Mesothelial cell of epicardium (in vitro differentiated cells): Measurements from ENCODE around the gene SYT9. TPM values are rescaled to one million over a fixed set of nuclear protein-coding genes. Genes with fewer than 3 reads are reported as not detected.

ENCODE experiments used
- DNase-seq, 2 experiments: peaks; one replicate each; pipeline ENCODE4 v3.0.0; 2021; ENCODE audit warnings: low spot score in 2 of 2; ENCODE audit not compliant: unreplicated experiment in 2 of 2
- H3K27ac Mint-ChIP-seq: 2 replicates; pipeline ENCODE4 v1.8.0; 2021; ENCODE audit warnings: mixed read lengths
- H3K27me3 Mint-ChIP-seq: 2 replicates; pipeline ENCODE4 v1.8.0; 2021; ENCODE audit warnings: low read depth, mixed read lengths
- H3K36me3 Mint-ChIP-seq: 2 replicates; pipeline ENCODE4 v1.8.0; 2021; ENCODE audit warnings: mixed read lengths
- H3K4me1 Mint-ChIP-seq: 2 replicates; pipeline ENCODE4 v1.8.0; 2021; ENCODE audit warnings: mixed read lengths
- H3K4me3 Mint-ChIP-seq: 2 replicates; pipeline ENCODE4 v1.8.0; 2021; ENCODE audit warnings: mild to moderate bottlenecking, moderate library complexity, mixed read lengths
- H3K9me3 Mint-ChIP-seq: 2 replicates; pipeline ENCODE4 v1.8.0; 2021; ENCODE audit warnings: mixed read lengths
- total RNA-seq: library from RNA; stranded (reverse); gene quantifications from 3 replicates; pipeline ENCODE4 v1.2.1, GENCODE V29; 2021
- TF ChIP-seq, protein P1 (sequence below): fragments of 200-600 bp; sonication (generic); IDR thresholded peaks from one replicate; pipeline ENCODE4 v1.5.0; 2021; ENCODE audit warnings: antibody characterized with exemption; ENCODE audit not compliant: unreplicated experiment

SYT9 gene
- total RNA-seq, 1 donor from 2014 or later = 3.7 TPM

DNA sequence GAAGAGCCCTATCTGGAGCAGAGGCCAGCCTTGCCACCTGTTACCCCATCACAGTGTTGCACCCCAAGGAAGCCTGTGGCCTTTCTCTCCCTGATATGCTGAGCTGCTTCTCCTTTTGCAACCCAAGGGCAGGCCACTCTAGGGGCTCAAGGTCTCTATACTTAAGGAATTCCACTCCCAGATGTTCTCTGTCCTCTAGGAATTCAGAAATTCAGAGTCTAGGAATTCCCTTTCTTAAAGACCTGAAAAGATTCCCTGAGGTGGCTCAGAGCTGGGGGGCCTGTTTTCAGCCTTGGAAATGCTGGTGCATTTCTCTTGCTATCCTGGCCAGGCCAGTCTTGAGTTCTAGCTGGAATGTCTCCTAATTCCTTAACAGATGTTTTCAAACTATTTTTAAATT, 165.6 kb downstream of the SYT9 start:
- DNase-seq = no peak
- TF ChIP-seq, protein P1, sequence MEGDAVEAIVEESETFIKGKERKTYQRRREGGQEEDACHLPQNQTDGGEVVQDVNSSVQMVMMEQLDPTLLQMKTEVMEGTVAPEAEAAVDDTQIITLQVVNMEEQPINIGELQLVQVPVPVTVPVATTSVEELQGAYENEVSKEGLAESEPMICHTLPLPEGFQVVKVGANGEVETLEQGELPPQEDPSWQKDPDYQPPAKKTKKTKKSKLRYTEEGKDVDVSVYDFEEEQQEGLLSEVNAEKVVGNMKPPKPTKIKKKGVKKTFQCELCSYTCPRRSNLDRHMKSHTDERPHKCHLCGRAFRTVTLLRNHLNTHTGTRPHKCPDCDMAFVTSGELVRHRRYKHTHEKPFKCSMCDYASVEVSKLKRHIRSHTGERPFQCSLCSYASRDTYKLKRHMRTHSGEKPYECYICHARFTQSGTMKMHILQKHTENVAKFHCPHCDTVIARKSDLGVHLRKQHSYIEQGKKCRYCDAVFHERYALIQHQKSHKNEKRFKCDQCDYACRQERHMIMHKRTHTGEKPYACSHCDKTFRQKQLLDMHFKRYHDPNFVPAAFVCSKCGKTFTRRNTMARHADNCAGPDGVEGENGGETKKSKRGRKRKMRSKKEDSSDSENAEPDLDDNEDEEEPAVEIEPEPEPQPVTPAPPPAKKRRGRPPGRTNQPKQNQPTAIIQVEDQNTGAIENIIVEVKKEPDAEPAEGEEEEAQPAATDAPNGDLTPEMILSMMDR = no peak
- peaks cover 5% of the 10 kb centered on the region for H3K4me1 Mint-ChIP-seq
- H3K27ac Mint-ChIP-seq = no peak overlapping the region
- H3K4me3 Mint-ChIP-seq = no peak overlapping the region
- peaks cover 4% of the 10 kb centered on the region for H3K36me3 Mint-ChIP-seq
- H3K27me3 Mint-ChIP-seq = no peaks in the 10 kb centered on the region
- H3K9me3 Mint-ChIP-seq = peaks cover 1% of the 10 kb centered on the region

DNA sequence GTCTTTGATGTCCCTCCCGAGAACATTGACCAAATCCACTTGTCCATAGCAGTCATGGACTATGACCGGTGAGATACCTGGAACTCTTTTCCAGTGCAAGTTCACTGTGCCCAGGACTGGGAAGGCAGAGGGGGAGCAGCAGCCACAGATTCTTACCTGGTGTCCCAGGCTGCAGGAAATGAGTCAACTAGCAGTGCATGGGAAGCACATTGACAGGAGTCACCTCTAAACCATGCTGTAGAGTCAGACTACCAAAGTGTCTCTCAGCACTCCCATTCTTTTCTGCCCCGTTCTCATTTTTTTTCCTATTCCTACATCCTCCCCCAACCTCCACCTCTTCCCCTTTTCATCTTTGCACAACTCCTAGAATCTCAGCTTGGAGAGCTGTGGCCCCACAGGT, 166.4 kb downstream of the SYT9 start:
- no peak for DNase-seq
- no peak overlapping the region for H3K27ac Mint-ChIP-seq
- peaks cover 7% of the 10 kb centered on the region for H3K4me1 Mint-ChIP-seq
- H3K4me3 Mint-ChIP-seq = no peak overlapping the region
- TF ChIP-seq, protein P1 = no peak
- H3K9me3 Mint-ChIP-seq = no peaks in the 10 kb centered on the region
- H3K27me3 Mint-ChIP-seq = no peaks in the 10 kb centered on the region
- H3K36me3 Mint-ChIP-seq = peaks cover 3% of the 10 kb centered on the region

DNA sequence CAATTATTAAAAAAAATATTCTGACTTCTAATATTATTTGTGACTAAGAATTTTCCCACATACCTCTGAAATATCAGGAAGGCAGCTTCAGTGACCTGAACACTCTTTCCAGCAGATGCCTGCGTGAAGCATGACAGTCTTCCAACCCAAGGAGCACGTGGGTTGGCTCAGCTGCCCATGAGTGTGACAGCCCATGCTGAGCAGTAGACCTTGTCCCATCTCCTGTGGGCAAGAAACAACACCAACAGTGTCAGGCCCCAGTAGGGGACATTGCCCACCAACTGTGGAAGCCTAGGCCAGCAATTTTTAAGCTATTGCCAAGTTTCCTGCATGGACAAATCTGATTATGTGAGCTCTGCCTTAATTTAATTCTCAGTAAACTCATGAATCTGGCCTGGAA, 167.2 kb downstream of the SYT9 start:
- Mint-ChIP-seq H3K4me1 (peaks cover 8% of the 10 kb centered on the region), H3K36me3 (peaks cover 3% of the 10 kb centered on the region), H3K27ac (no peak overlapping the region), H3K27me3 (no peaks in the 10 kb centered on the region), H3K9me3 (no peaks in the 10 kb centered on the region), H3K4me3 (no peak overlapping the region)
- TF ChIP-seq, protein P1 = no peak
- DNase-seq = no peak

DNA sequence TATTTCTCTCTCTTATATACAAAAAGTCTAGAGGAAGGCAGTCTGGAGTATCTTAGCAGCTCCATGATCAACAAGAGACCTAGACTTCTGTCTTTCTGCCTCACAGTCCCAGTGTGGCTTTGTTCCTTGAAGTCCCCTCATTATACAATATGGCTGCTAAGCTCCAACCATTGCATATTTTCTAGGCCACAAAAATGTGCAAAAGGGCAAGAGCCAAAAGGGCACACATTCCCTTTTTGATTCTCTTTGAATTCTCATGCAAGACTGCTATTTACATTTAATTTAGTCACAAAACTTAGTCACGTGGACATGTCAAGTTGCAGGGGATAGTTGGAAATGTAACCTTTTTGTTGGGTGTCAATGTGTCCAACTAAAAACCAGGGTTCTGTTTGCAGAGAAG, 169.4 kb downstream of the SYT9 start:
- H3K4me3 Mint-ChIP-seq = no peak overlapping the region

DNA sequence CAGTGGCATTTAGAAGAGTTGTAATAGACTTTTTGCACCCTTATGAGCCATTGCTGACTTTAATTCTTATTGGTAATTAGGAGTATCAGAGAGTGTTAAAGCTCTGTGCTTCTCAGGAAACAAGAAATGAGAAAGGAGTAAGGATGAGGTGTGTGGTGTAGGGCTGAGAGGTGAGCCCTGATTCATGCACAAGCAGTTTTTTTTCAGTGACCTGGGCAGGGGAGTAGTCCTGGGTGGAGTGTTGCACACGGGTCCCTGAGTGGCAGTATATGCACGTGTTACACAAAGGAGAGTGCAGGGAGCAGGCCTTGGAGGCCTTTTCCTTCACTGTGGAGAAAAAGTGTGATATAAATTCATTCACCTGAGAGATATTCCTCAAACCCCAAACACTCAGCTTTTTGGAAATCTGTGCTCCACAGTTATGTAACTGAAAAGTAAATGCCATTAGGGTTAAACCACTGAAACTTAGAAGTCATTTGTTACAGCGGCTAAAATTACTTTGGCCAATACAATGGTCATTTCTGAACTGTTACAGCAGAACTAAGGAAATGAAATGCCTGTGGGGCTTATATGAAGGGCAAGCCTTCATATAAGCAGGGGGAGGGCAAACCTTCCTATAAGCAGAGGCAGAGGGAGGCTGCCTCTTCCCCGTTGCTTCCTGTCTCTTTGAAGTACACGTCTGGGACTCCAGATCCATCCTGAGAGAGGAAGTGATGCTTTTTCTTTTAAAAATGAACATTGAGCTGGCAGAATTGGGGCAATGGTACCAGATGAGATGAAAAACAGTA, 171.0 kb downstream of the SYT9 start:
- H3K27ac Mint-ChIP-seq = no peak overlapping the region
- no peak for DNase-seq
- H3K4me1 Mint-ChIP-seq = peaks cover 3% of the 10 kb centered on the region
- TF ChIP-seq, protein P1 = no peak
- H3K4me3 Mint-ChIP-seq = no peak overlapping the region
- peaks cover 3% of the 10 kb centered on the region for H3K36me3 Mint-ChIP-seq
- H3K9me3 Mint-ChIP-seq = no peaks in the 10 kb centered on the region
- no peaks in the 10 kb centered on the region for H3K27me3 Mint-ChIP-seq

More for the DNA sequence above, 169.4 kb downstream of the SYT9 start:
- no peak for DNase-seq
- TF ChIP-seq, protein P1 = no peak
- no peak overlapping the region for H3K27ac Mint-ChIP-seq
- H3K36me3 Mint-ChIP-seq = peaks cover 3% of the 10 kb centered on the region
- no peaks in the 10 kb centered on the region for H3K27me3 Mint-ChIP-seq
- H3K9me3 Mint-ChIP-seq = no peaks in the 10 kb centered on the region
- H3K4me1 Mint-ChIP-seq = peaks cover 3% of the 10 kb centered on the region
